HL-60 (cell line): ENCODE measurements around the gene PRKAG2.

Experiments
- DNase-seq, 2 experiments: peaks; one replicate each; pipeline ENCODE4 v3.0.0-alpha.2; 2010 to 2020; ENCODE audit warnings: low read depth in 1 of 2, low spot score in 1 of 2
- H3K27ac ChIP-seq: fragments of 250-450 bp; sonication (Bioruptor Pico); replicated peaks from 2 replicates; pipeline ENCODE4 v1.5.1; 2020; ENCODE audit warnings: mild to moderate bottlenecking, moderate library complexity
- H3K27me3 ChIP-seq: fragments of 250-450 bp; sonication (Bioruptor Pico); 2 replicates; pipeline ENCODE4 v1.5.1; 2021; ENCODE audit warnings: mild to moderate bottlenecking, moderate library complexity; ENCODE audit not compliant: insufficient read depth, poor library complexity, severe bottlenecking
- H3K4me3 ChIP-seq: replicated peaks from 2 replicates; pipeline ENCODE4 v1.5.1; 2011; ENCODE audit warnings: mild to moderate bottlenecking, control low read depth, low read length; ENCODE audit not compliant: insufficient read depth
- GABPA ChIP-seq: IDR thresholded peaks from 2 replicates; pipeline ENCODE4 v1.6.1; 2012; ENCODE audit warnings: low read depth
- POLR2AphosphoS5 ChIP-seq: IDR thresholded peaks from 2 replicates; pipeline ENCODE4 v1.6.1; 2012; ENCODE audit warnings: low read depth
- SPI1 ChIP-seq: IDR thresholded peaks from 2 replicates; pipeline ENCODE4 v1.6.1; 2012; ENCODE audit warnings: low read depth, mild to moderate bottlenecking, borderline replicate concordance
- TF ChIP-seq, protein P1 (sequence below): IDR thresholded peaks from 2 replicates; pipeline ENCODE4 v1.6.1; 2012; ENCODE audit warnings: low read depth; ENCODE audit not compliant: insufficient replicate concordance
- TF ChIP-seq, protein P2 (sequence below): IDR thresholded peaks from one replicate; pipeline ENCODE4 v1.5.1; 2011; ENCODE audit warnings: low read length, control low read depth, inconsistent platforms; ENCODE audit not compliant: insufficient read depth

The PRKAG2 gene

DNA sequence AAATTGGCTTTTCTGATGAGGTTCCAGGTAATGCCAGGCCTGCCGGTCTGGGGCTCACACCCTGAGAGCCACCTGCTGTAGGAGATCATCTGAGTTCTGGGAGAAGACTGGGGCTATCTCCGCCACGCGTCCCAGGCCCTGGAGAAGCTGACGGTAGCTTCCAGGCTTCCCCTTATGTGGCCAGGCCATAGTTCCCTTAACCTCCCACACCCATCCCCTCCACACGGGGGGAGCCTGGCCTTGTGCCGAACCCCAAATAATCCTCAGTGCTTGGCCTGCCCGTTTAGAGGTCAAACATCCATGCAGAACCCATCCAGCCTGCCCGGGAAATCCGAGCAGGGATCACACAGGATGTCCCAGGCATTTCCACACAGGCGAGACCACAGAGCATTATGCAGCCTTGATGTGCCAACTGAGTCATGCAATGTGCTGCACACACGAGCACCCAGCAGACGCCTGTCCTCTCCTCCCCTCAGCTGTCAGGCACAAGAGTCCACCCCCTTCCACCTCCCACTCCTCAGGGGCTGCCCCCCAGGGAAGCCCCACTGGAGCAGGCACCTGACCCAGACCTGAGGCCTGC is 176.2 kb downstream of the PRKAG2 start:
- H3K4me3 ChIP-seq, result no peak overlapping the region
- no peak for DNase-seq
- TF ChIP-seq GABPA (no peak), POLR2AphosphoS5 (no peak), SPI1 (no peak)
- TF ChIP-seq, protein P1, sequence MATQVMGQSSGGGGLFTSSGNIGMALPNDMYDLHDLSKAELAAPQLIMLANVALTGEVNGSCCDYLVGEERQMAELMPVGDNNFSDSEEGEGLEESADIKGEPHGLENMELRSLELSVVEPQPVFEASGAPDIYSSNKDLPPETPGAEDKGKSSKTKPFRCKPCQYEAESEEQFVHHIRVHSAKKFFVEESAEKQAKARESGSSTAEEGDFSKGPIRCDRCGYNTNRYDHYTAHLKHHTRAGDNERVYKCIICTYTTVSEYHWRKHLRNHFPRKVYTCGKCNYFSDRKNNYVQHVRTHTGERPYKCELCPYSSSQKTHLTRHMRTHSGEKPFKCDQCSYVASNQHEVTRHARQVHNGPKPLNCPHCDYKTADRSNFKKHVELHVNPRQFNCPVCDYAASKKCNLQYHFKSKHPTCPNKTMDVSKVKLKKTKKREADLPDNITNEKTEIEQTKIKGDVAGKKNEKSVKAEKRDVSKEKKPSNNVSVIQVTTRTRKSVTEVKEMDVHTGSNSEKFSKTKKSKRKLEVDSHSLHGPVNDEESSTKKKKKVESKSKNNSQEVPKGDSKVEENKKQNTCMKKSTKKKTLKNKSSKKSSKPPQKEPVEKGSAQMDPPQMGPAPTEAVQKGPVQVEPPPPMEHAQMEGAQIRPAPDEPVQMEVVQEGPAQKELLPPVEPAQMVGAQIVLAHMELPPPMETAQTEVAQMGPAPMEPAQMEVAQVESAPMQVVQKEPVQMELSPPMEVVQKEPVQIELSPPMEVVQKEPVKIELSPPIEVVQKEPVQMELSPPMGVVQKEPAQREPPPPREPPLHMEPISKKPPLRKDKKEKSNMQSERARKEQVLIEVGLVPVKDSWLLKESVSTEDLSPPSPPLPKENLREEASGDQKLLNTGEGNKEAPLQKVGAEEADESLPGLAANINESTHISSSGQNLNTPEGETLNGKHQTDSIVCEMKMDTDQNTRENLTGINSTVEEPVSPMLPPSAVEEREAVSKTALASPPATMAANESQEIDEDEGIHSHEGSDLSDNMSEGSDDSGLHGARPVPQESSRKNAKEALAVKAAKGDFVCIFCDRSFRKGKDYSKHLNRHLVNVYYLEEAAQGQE, result no peak
- TF ChIP-seq, protein P2, sequence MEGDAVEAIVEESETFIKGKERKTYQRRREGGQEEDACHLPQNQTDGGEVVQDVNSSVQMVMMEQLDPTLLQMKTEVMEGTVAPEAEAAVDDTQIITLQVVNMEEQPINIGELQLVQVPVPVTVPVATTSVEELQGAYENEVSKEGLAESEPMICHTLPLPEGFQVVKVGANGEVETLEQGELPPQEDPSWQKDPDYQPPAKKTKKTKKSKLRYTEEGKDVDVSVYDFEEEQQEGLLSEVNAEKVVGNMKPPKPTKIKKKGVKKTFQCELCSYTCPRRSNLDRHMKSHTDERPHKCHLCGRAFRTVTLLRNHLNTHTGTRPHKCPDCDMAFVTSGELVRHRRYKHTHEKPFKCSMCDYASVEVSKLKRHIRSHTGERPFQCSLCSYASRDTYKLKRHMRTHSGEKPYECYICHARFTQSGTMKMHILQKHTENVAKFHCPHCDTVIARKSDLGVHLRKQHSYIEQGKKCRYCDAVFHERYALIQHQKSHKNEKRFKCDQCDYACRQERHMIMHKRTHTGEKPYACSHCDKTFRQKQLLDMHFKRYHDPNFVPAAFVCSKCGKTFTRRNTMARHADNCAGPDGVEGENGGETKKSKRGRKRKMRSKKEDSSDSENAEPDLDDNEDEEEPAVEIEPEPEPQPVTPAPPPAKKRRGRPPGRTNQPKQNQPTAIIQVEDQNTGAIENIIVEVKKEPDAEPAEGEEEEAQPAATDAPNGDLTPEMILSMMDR, result no peak
- no peaks in the 10 kb centered on the region for H3K27me3 ChIP-seq
- H3K27ac ChIP-seq, result no peak overlapping the region

DNA sequence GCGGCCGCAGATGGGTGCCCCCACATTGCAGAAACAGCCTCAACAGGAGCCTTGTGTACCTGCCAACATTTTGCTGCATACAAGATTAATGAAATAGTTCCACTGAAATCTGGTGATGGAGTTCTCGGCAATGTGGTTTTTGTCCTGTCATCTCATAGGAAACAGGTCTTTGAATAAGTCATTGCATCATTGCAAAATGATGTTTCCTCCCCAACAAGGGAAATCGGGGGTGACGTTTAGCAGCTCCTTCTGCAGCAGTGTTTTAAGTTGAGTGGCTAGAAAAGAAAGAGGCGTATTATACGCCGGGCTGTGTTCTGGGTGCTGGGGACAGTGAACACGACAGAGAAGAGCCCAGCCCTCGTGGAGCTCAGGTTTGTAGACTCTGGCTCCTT is 177.0 kb downstream of the PRKAG2 start:
- Histone ChIP-seq H3K27me3 (no peaks in the 10 kb centered on the region), H3K27ac (no peak overlapping the region), H3K4me3 (no peak overlapping the region)
- no peak for TF ChIP-seq POLR2AphosphoS5
- TF ChIP-seq SPI1, result no peak
- no peak for DNase-seq

- no peak for DNase-seq
Measured at GRCh38 chr7:151699147-151699927, 177.6 kb downstream of the PRKAG2 start.

More at GRCh38 chr7:151699147-151699927, 177.6 kb downstream of the PRKAG2 start:
- H3K27ac ChIP-seq, result no peak overlapping the region
- H3K27me3 ChIP-seq, result no peaks in the 10 kb centered on the region
- no peak overlapping the region for H3K4me3 ChIP-seq
- TF ChIP-seq GABPA, result no peak
- TF ChIP-seq, protein P1, result no peak
- TF ChIP-seq SPI1, result no peak
- TF ChIP-seq, protein P2, result no peak
- no peak for TF ChIP-seq POLR2AphosphoS5
